Measurements from ENCODE around the gene LHX1. TPM values are rescaled to one million over a fixed set of nuclear protein-coding genes. Genes with fewer than 3 reads are reported as not detected.

LHX1 gene
- total RNA-seq, result under 0.01 TPM

DNA sequence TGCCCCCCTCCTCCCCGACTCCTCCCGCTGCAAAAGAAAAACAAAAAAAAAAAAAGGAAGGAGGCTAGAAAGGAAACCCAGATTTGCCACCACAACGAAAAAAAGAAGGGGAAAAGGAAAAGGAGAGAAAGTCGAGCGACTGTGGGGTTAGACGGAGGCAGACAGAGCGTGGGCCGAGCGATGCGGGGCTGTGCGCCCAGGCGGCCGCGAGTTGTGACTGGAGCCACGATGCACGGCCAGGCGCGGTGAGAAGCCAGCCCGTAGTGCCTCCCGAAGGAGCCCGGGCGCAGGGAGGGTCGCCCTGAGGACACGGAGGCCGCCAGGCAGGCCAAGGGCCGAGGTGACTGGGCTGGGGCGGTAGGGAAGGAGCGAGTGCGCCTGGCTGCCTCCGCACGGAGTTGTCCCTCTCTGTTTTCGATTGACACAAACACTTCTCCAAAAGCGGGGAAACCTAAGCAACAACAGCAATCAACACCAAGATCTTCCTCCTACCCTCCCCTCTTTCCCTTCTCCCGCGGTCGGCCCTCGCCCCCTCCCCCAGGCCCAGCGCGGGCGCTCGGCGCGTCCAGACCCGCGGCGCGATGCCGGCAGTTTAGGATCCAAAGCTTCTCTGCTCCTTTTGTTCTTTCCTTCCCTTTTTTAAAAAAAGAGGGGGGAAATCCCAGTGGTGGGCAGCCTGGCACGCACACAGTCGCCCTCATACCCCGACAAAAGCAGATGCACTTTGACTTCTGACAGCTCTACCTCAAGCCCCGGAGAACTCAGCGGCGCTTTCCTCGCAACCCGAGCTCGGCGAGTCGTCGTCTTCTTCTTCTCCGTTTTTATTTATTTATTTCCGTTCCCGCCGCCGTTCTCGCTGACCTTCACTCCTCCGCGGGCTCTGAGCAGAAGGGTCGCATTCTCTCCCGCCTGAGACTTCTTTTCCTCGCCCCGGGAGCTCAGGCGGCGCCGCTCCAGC, at the start of gene LHX1:
Gene LHX1, plus strand, starts transcription at position 475 of the 958 bp plus-strand sequence. CDS start 723 bp downstream, outside the sequence.
- DNase-seq (ENCODE audit: low read depth in 2 of 3, low spot score in 2 of 3), result peak in 1 of 3 donors; percentile 42

DNA sequence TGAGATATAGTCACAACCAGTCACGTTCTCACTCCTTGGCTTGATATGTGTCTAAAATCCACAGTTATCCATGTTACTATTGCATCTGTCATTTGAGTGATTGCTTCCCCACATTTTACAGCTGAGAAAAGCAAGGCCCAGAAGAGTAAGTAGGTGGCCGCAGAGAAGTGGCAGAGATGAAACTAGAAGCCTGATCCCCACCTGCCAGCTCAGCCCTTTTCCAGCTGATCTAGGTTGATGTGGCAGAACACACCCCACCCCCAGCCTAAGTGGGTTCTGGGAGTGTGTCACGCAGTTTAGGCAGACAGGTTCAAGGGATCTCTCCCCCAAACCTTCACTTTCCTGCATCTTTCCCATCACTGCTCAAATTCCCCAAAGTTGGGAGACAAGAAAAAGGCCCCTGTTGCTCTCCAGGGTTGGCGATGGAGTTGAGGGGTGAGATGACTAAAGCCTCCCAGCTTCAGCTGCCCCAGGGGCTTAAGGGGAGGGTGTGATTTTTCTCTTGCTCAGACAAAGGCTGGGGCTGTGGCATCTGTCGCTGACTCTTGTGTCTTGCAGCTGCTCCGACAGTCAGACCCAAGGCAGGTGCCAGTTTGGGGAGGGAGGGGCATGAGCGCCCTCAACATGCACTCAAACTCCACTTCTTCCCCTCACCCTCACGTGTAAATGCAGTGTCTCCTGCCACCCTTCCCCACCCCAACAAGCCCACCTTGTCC, 48.9 kb upstream of the LHX1 start:
- DNase-seq (ENCODE audit: low read depth in 2 of 3, low spot score in 2 of 3), result no peak

DNA sequence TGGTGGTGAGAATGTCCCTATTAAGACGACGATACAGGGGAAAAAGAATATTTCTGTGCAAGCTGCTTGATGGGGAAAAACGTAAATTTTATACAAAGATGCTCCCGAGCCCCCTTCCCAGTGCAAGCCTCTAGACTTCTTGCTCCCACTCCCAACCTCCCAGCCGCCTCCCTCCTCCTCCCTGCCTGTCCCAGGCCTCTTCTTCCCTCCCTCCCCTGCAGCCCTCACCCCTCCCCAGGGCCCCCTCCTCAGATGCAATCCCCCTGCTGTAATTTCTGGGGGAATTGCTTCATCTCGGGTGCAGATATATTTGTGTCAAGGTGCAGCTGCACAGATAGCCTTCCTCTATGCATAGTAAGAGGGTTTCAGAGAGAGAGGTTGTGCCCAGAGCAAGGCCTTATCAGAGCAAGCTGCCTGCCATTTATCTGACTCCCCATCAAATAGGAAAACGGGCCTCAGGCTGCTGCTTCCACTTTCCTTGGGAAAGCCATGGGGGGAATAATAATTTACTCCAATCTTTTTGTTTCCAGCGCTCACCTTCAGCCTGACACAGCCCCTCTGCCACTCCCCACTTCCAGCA, 47.4 kb upstream of the LHX1 start:
- DNase-seq (ENCODE audit: low read depth in 2 of 3, low spot score in 2 of 3), result no peak

DNA sequence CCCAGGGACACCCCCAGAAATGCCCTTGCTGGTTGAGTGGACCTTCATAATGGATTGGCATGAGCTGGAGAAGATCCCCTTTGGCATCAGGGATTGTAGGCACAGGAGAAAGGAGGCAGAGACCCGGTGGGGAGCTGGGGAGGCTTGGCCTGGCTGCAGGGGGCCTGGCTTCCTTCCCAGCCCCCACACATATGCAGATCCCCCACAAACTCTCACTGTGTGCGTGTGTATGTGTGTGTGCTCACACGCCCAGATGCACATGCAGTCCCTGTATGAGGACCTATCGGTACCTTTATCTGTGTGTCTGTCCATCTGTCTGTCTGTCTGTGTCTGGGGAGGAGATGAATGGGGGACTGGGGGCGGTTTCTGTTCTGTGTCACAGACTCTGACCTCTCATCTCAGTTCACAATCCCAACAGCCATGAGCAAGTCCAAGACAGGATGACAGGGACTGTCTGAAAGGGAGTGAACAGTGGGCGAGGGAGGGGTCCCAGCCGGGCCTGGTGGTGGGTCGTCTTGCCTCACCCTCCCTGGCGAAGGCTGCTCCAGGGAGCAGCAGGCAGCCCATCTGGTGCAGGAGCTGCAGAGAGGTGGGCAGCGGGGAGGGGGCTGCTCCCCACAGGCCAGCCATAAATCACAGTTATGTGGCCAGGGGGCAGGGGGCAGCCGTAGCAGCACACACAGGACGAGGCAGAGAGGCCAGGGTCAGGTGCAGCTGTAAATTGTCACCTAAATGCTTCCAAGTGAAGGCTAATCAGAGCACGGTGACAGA, 46.7 kb upstream of the LHX1 start:
- no peak for DNase-seq (ENCODE audit: low read depth in 2 of 3, low spot score in 2 of 3)

DNA sequence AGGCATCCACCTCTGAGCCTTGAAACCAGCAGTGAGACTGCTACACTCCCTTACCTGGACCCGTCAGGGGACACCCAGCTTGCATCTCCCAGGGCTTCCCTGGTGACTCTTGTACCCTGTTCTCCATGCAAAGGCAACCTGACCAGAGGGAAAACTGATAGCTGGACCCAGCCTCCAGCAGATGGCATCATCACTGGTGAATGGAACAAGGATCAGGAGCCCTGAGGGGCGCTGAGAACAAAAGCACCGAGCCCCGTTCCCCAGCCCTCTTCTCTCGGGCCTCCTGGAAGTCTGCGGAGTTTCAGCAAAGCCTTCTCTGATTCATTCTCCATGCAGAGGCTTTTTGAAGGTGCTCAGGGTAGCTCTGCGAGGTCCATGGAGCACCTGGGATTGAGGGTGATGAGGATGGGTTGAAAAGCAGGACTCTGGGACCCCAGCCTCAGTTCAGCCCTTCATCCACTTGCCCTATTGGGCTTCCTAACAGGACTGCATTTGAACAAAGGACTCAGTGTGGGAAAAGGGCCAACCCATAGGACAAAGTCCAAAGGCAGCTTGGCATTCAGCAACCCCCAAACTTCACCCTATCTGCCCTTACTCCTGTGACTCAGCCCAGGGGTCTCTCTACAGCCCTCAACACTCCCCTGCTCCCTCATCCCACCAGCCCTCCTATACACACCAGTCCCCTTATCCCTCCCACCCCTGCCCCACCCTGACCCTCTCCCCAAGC, 45.0 kb upstream of the LHX1 start:
- no peak for DNase-seq (ENCODE audit: low read depth in 2 of 3, low spot score in 2 of 3)

DNA sequence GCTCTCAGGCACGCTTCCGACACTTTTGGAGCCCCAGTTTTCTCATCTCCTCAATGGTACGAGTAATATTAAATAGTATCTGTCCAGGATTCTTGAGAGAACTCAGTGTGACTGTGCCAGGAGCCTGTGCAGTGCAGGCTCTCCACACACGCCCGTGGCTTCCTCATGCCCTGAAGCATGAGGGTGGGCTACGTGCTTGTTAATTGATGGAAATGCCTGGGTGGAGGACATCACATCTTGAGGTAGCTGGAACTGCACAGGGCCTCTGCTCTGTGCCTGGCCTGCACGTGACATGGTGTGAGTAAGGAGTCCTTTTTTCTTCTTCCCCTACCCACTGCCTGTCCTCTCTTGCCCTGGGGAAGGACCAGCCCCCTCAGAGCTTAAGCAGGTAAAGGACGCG, 43.1 kb upstream of the LHX1 start:
- no peak for DNase-seq (ENCODE audit: low read depth in 2 of 3, low spot score in 2 of 3)

DNA sequence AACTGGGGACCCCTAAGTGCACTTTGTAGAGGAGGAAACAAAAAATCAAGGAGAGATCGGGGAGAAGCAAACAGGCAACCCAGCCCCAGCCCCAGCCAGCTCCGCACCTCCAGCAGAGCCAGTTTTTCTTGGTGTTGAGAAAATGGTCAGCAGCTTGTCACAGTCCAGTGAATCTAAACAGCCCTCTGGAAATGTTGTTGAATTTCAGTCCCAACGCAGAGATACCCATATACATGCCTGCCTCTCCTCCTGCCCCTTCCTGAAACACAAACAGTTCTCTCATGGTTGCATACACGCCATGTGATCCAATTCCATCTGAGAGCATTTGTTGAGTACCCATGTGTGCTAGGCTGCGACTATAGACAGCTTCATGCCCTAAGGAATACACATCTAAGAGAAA, 42.4 kb upstream of the LHX1 start:
- no peak for DNase-seq (ENCODE audit: low read depth in 2 of 3, low spot score in 2 of 3)

DNA sequence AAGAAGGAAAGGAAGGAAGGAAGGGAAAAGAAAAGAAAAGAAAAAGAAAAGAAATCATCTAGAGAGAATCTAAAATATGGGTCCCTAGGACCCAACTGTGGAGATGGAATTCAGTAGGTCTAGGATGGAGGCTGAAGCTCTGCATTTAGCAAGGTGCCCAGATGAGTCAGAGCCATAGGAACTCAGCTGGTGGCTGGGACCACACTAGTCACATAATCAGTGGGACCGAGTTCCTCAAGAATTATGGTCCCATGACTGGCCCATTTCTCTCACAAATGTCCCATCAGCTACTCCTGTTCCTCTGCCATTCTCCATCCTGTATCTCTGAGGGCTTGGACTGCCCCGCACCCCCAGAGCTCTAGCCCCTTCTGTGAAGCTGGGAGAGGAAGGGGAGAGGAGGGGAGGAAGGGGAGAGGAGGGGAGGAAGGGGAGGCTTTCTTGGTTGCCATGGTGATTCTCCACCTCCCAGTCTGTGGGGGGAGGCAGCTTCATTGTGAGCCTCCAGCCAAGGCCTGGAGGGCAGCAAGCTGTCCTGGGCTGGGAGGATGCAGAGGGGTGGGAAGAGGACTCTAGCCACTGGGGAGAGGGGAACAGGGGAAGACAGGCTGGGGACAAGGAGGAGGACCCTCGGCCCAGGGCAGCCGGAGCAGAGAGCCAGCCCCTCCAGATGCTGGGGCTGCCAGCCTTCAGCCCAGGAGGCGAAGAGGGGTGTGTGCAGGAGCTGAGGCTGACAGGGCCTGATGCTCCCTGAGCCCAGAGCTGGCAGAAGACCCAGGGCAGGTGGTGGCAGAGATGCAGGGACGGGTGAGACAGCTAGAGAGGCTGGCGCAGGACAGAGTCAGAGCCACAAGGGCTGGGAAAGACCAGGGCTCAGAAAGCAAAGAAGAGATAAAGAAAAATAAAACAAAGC, 37.8 kb upstream of the LHX1 start:
- DNase-seq (ENCODE audit: low read depth in 2 of 3, low spot score in 2 of 3), result no peak

DNA sequence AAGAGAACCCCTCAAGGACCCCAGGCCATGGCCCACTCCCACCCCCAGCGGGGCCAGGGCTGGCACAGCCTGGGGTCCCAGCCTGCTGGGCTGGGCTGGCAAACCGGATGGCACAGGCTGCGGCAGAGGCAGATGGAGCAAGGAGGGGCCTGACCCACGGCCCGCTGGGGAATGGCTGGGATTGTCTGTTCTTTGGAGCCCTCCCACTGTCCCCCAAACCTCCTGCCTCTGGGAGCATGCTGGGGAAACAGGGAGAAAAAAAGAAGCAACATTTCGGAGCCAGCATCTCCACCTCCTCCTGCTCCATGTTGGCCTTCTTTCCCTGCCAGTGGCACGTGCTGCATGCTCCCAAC, 37.1 kb upstream of the LHX1 start:
- no peak for DNase-seq (ENCODE audit: low read depth in 2 of 3, low spot score in 2 of 3)

DNA sequence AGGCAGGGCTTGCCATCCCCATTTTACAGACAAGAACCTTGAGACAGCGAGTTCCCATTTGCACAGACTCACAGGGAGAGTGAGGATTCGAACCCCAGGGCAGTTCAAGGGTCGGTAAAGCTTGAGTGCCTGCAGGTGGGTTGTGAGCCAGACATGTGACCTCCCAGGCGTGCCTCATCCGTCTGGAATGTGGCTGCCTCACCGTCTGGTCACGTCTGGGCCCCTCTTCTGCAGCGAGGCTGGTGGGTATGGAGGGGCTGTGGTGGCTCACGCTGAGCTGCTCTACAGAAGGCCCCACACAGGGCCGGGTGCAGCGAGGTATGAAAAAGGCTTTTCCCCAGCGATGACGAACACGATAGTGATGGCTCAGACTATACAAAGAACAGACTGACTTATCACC, 35.8 kb upstream of the LHX1 start:
- DNase-seq (ENCODE audit: low read depth in 2 of 3, low spot score in 2 of 3), result no peak

DNA sequence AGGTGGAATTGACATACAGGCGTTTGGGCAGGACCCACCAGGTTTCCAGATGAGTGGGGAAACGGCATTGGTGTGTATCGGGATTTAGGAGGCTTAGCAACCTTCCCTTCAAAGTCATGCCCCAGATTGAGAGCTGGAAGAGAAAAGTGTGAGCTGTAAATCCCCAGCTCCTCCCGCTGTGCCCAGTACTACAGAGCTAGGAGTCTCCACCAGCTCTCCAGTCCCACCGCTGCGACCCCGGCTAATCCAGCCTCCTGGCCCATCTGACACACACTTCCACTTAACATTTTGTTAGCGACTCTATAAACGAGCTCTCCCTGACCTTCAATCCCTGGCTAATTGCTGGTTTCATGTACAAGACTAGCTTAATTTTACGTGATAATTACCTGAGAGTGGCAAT, 29.9 kb upstream of the LHX1 start:
- no peak for DNase-seq (ENCODE audit: low read depth in 2 of 3, low spot score in 2 of 3)

DNA sequence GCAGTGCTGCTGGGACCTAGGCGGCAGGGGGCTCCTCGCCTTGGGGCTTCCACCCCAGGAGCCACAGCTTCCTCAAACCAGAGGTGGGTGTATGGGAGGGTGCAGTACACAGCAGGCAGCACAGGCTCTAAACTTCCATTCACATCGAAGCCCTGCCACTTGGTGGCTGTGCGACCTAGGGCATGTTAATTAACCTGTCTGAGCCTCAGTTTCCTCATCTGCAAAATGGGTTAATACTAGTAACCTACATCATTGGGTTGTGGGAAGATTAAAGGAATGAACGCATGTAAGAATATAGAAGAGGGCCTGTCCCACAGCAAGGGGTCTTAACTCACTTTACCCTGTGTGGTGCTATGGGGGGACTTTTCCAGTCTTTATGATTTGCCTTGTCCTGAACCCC, 26.8 kb upstream of the LHX1 start:
- DNase-seq (ENCODE audit: low read depth in 2 of 3, low spot score in 2 of 3), result no peak

DNA sequence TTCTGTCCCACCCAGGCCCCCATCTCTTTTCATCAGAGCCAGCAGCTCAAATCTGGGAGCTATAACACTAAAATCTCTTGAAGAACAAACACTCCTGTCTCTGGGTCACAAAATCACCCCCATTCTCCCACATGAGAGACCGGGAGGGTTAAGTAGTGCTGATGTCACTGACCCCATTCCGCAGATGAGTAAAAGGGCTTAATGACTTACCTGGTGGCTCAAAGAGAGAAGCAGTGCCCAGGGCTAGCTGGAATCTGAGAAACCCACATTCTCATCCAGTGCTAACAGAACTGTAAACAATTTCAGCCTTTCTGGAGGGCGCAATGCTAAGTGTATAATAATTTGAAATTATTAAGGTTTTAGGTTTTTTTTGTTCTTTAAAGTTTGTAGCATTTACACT, 26.3 kb upstream of the LHX1 start:
- no peak for DNase-seq (ENCODE audit: low read depth in 2 of 3, low spot score in 2 of 3)

DNA sequence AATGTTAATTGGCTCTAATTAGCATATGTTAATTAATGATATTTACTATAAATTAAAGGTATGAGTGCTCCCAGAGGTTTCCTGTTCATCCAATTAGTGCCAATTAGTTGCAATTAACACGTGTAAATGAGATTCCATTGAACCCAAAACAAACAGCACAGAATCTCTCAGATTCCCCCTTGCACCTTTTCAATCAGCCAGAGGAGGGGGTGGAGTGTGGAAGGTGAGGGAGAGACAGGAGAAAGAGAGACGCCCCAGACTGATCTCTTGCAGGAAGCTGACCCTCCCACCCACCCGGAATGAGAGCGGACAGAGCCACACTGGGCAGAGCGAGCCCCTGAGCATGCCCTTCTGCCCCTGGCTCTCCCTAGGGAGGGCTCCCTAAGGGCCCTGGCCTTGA, 24.1 kb upstream of the LHX1 start:
- no peak for DNase-seq (ENCODE audit: low read depth in 2 of 3, low spot score in 2 of 3)

DNA sequence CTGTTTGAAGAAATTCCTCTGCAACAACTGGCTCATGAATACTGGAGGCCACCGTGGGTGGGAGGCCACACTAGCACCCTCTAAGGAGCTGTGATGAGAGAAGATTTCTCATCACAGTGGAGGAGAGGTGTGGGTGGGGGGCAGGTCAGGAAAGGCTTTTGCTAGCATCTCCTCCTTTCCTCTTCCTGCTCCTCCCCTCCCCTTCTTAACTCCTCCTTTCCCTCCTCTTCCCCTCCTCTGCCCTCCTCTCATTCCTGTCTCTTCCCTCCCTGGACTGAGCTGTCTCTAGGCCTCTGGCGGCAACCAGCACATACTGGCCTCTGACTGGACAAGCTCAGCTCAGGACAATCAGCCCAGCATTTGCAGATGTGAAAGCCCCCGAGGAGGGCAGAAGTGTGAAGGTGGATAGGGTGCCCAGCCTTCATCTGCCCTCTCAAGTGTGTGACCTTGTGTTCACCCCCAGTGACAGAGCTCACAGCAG, 19.0 kb upstream of the LHX1 start:
- DNase-seq (ENCODE audit: low read depth in 2 of 3, low spot score in 2 of 3), result no peak

DNA sequence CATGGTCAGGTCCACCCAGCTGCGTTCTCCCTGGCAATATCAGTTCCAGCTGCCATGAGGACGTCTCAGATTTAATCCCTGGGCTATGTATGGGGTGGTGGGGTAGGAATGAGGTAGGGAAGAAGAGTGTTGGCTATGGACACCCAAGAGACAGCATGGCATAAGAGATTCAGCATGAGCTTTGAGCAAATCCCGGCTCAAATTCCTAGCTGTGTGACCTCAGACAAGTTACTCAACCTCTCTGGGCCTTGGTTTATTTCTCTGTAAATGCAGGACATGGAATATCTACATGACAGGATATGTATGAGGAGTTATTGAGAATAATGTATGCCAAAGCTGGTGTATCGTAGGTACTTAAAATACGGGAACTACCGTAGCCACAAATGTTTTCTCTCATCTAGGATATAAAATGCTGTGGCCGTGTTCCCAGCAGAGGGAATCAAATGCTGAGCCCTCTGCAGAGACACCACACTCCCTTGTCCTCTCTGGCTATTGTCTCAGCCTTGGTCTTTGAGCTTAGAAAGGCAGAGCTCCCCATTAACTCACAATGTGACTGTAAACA, 17.8 kb upstream of the LHX1 start:
- no peak for DNase-seq (ENCODE audit: low read depth in 2 of 3, low spot score in 2 of 3)

DNA sequence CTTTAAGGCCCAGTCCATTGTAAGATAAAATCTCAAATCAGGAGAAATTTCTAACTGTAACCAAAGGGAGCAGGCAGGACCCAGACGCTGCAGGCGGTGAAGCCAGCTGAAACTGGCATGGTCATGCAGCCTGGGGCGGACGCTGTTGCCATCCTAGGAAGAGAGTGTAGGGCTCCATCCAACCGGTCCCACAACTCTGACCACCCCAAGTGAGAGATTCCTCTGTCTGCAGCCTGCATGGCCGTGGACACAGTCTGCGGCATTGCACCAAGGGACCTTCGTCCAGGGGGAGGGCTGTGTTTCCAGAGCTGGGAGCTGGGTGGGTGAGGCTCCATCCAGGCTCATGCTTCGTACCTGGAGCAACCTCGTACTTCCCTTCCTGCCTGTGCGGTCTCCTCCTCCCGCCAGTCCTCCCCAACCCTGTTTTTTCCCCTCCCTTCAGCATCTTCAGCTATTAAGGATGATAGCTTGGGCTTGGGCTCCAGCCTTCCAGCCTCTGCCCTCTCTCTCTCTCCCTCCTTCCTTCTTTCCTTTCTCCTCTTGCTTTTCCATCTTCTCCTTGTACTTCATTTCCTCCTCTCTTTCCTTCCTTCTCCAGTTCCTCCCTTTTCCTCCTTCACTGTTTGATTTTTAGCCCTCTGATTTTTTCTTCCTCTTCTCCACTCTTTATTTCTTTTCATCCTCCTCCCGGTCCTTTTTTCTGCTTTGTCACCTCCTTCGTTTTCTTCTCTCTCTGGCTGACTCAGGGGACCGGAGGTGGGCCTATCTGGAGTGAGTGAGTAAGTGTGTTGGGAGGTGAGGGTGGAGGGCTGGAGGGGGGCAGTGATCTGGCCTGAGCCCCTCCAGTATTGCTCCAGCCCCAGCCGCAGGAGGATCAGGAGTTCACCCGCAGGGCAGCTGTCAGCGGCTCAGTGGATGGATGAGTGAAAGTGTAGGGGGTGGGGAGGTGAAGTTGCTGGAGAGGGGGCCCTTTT, 17.0 kb upstream of the LHX1 start:
- no peak for DNase-seq (ENCODE audit: low read depth in 2 of 3, low spot score in 2 of 3)
